IMR-90 (cell line): ENCODE data around the gene AUTS2. TPM values are rescaled to one million over a fixed set of nuclear protein-coding genes. Genes with fewer than 3 reads are reported as not detected.

Experiments used
- ATAC-seq: fragments of 200-7000 bp; cut with Tn5 transposase; 2 replicates; pipeline ENCODE4 v1.9.1; 2020; ENCODE audit warnings: low read depth, mild to moderate bottlenecking, moderate library complexity
- BruUV-seq: library from RNA; stranded (reverse); fragments of 400-500 nt; replicated peaks from 2 replicates; lab custom pipeline; 2021; lab: Mats Ljungman, UMichigan
- CTCF ChIA-PET: fragments of 300-600 bp; formaldehyde crosslinking; extraction: SDS; loops from one replicate; lab custom pipeline; 2021; ENCODE audit warnings: antibody characterized with exemption; lab: Yijun Ruan, JAX
- POLR2A ChIA-PET: fragments of 300-600 bp; sonication (Branson Sonifier 250); formaldehyde crosslinking; loops from one replicate; lab custom pipeline; 2022; ENCODE audit warnings: antibody characterized with exemption; ENCODE audit not compliant: unreplicated experiment; lab: Charles Lee
- DNase-seq: peaks from one replicate; pipeline ENCODE4 v3.0.0; 2013
- H2AFZ ChIP-seq: replicated peaks from 2 replicates; pipeline ENCODE3; 2013; ENCODE audit warnings: low read length, mild to moderate bottlenecking; ENCODE audit not compliant: poor library complexity
- H2AK5ac ChIP-seq: 2 replicates; pipeline ENCODE4 v1.6.1; 2013; ENCODE audit warnings: low read depth, low read length, inconsistent platforms
- H2AK9ac ChIP-seq: replicated peaks from 2 replicates; pipeline ENCODE3; 2013; ENCODE audit warnings: mild to moderate bottlenecking, low read depth, low read length, moderate library complexity; ENCODE audit not compliant: poor library complexity
- H2BK120ac ChIP-seq: 2 replicates; pipeline ENCODE4 v1.6.1; 2013; ENCODE audit warnings: low read depth, low read length, inconsistent platforms
- H2BK15ac ChIP-seq: 3 replicates; pipeline ENCODE4 v1.6.1; 2013; ENCODE audit warnings: low read depth, low read length, inconsistent platforms
- H2BK20ac ChIP-seq: 2 replicates; pipeline ENCODE4 v1.6.1; 2013; ENCODE audit warnings: low read depth, mild to moderate bottlenecking, inconsistent platforms, low read length, moderate library complexity
- H2BK5ac ChIP-seq: 2 replicates; pipeline ENCODE4 v1.6.1; 2013; ENCODE audit warnings: mild to moderate bottlenecking, low read depth, low read length, inconsistent platforms; ENCODE audit not compliant: poor library complexity, severe bottlenecking
- H3K14ac ChIP-seq: replicated peaks from 2 replicates; pipeline ENCODE4 v1.6.1; 2013; ENCODE audit warnings: low read depth, low read length, inconsistent platforms
- H3K18ac ChIP-seq: 2 replicates; pipeline ENCODE4 v1.6.1; 2013; ENCODE audit warnings: low read depth, low read length, control low read depth
- H3K23ac ChIP-seq: 2 replicates; pipeline ENCODE4 v1.6.1; 2013; ENCODE audit warnings: low read depth, low read length, inconsistent platforms
- H3K27ac ChIP-seq: 2 replicates; pipeline ENCODE4 v1.5.1; 2013; ENCODE audit warnings: mild to moderate bottlenecking, control low read depth, low read length; ENCODE audit not compliant: insufficient read depth
- H3K27me3 ChIP-seq: 2 replicates; pipeline ENCODE4 v1.6.1; 2013; ENCODE audit warnings: low read length; ENCODE audit not compliant: control insufficient read depth, insufficient read depth
- H3K36me3 ChIP-seq: 2 replicates; pipeline ENCODE4 v1.6.1; 2013; ENCODE audit warnings: low read length, mixed read lengths; ENCODE audit not compliant: control insufficient read depth, insufficient read depth
- H3K4ac ChIP-seq: 2 replicates; pipeline ENCODE4 v1.6.1; 2013; ENCODE audit warnings: low read depth, low read length, inconsistent platforms
- H3K4me1 ChIP-seq: 2 replicates; pipeline ENCODE4 v1.6.1; 2013; ENCODE audit warnings: low read length, mixed read lengths; ENCODE audit not compliant: control insufficient read depth, insufficient read depth
- H3K4me2 ChIP-seq: 2 replicates; pipeline ENCODE4 v1.6.1; 2013; ENCODE audit warnings: low read depth, mild to moderate bottlenecking, control low read depth, low read length, moderate library complexity
- H3K4me3 ChIP-seq: 2 replicates; pipeline ENCODE4 v1.5.1; 2013; ENCODE audit warnings: low read depth, mild to moderate bottlenecking, control low read depth, low read length, moderate library complexity; ENCODE audit not compliant: insufficient read depth
- H3K56ac ChIP-seq: 2 replicates; pipeline ENCODE4 v1.6.1; 2013; ENCODE audit warnings: low read length, inconsistent platforms; ENCODE audit not compliant: insufficient read depth; ENCODE audit errors: extremely low read depth
- H3K79me1 ChIP-seq, 2 experiments: 2 replicates each; pipeline ENCODE4 v1.6.1; 2013; ENCODE audit warnings: low read length in 2 of 2, inconsistent platforms in 1 of 2, low read depth in 1 of 2
- H3K9ac ChIP-seq: 2 replicates; pipeline ENCODE4 v1.6.1; 2013; ENCODE audit warnings: low read depth, low read length, control low read depth
- H3K9me1 ChIP-seq: 2 replicates; pipeline ENCODE4 v1.6.1; 2013; ENCODE audit warnings: low read length, inconsistent platforms; ENCODE audit not compliant: insufficient read depth
- H3K9me3 ChIP-seq: 2 replicates; pipeline ENCODE4 v1.6.1; 2013; ENCODE audit warnings: low read length; ENCODE audit not compliant: control insufficient read depth, insufficient read depth
- H4K20me1 ChIP-seq: 2 replicates; pipeline ENCODE4 v1.6.1; 2013; ENCODE audit warnings: low read length, inconsistent platforms; ENCODE audit not compliant: insufficient read depth
- H4K5ac ChIP-seq: 2 replicates; pipeline ENCODE4 v1.6.1; 2013; ENCODE audit warnings: mild to moderate bottlenecking, low read depth, low read length, control low read depth
- H4K8ac ChIP-seq, 2 experiments: 2 replicates each; pipeline ENCODE4 v1.6.1; 2013; ENCODE audit warnings: low read depth in 2 of 2, low read length in 2 of 2, control low read depth in 1 of 2, inconsistent platforms in 1 of 2
- H4K91ac ChIP-seq: 2 replicates; pipeline ENCODE4 v1.6.1; 2013; ENCODE audit warnings: low read depth, low read length, inconsistent platforms; ENCODE audit not compliant: insufficient read depth
- BHLHE40 ChIP-seq: fragments of 150-350 bp; IDR thresholded peaks from 2 replicates; pipeline ENCODE4 v1.6.1; 2016; ENCODE audit warnings: mild to moderate bottlenecking, low read depth, low read length
- CEBPB ChIP-seq: IDR thresholded peaks from 2 replicates; pipeline ENCODE4 v1.6.1; 2012; ENCODE audit warnings: low read depth, low read length, improper control_type of control experiment
- CHD1 ChIP-seq: IDR thresholded peaks from 2 replicates; pipeline ENCODE4 v1.6.1; 2012; ENCODE audit warnings: low read depth, low read length, improper control_type of control experiment
- CTCF ChIP-seq: conservative IDR thresholded peaks from 2 replicates; pipeline ENCODE4 v1.5.1; 2012; ENCODE audit warnings: mild to moderate bottlenecking, low read depth, low read length, improper control_type of control experiment
- ELK1 ChIP-seq: fragments of 150-350 bp; IDR thresholded peaks from 2 replicates; pipeline ENCODE4 v1.6.1; 2016; ENCODE audit warnings: low read depth, mild to moderate bottlenecking, low read length, moderate library complexity, borderline replicate concordance
- FOS ChIP-seq: fragments of 150-350 bp; IDR thresholded peaks from 2 replicates; pipeline ENCODE4 v1.6.1; 2016; ENCODE audit warnings: low read depth, low read length
- MAFK ChIP-seq: IDR thresholded peaks from 2 replicates; pipeline ENCODE4 v1.6.1; 2012; ENCODE audit warnings: low read depth, low read length, improper control_type of control experiment
- MAZ ChIP-seq: IDR thresholded peaks from 2 replicates; pipeline ENCODE4 v1.6.1; 2012; ENCODE audit warnings: low read depth, mild to moderate bottlenecking, low read length, improper control_type of control experiment, moderate library complexity, borderline replicate concordance
- MXI1 ChIP-seq: IDR thresholded peaks from 2 replicates; pipeline ENCODE4 v1.6.1; 2012; ENCODE audit warnings: low read depth, mild to moderate bottlenecking, low read length, moderate library complexity, borderline replicate concordance
- NFE2L2 ChIP-seq: fragments of 150-350 bp; IDR thresholded peaks from 2 replicates; pipeline ENCODE4 v1.6.1; 2016; ENCODE audit warnings: low read depth, mild to moderate bottlenecking, low read length
- POLR2A ChIP-seq: IDR thresholded peaks from 2 replicates; pipeline ENCODE4 v1.6.1; 2012; ENCODE audit warnings: mild to moderate bottlenecking, low read depth, low read length
- RAD21 ChIP-seq: IDR thresholded peaks from 2 replicates; pipeline ENCODE4 v1.6.1; 2012; ENCODE audit warnings: low read length, improper control_type of control experiment
- RCOR1 ChIP-seq: IDR thresholded peaks from 2 replicates; pipeline ENCODE4 v1.6.1; 2012; ENCODE audit warnings: mild to moderate bottlenecking, low read length, improper control_type of control experiment; ENCODE audit not compliant: insufficient replicate concordance
- RFX5 ChIP-seq: IDR thresholded peaks from 2 replicates; pipeline ENCODE4 v1.8.0; 2012; ENCODE audit warnings: low read depth, mild to moderate bottlenecking, low read length, moderate library complexity
- SMC3 ChIP-seq: fragments of 150-350 bp; IDR thresholded peaks from 2 replicates; pipeline ENCODE4 v1.6.1; 2016; ENCODE audit warnings: low read depth, mild to moderate bottlenecking, antibody characterized with exemption, low read length, moderate library complexity
- USF2 ChIP-seq: fragments of 150-350 bp; IDR thresholded peaks from 2 replicates; pipeline ENCODE4 v1.6.1; 2017; ENCODE audit warnings: mild to moderate bottlenecking, antibody characterized with exemption, low read length, low read depth
- WGBS, 2 experiments: methylation state at CpG; one replicate each; pipeline versions ENCODE4 v1.1.5 to v1.1.7; 2013; ENCODE audit warnings: missing lambda C conversion rate in 2 of 2; ENCODE audit not compliant: insufficient read length in 1 of 2; ENCODE audit errors: extremely low coverage in 2 of 2; 5-methylcytosine and 5-hydroxymethylcytosine counted together
- dilution Hi-C: fragments of 300-500 bp; cut with HindIII; formaldehyde crosslinking; loops from one replicate; pipeline ENCODE4 v1.14.3; 2018; ENCODE audit warnings: low sequenced_read_pairs; ENCODE audit not compliant: unreplicated experiment
- in situ Hi-C: fragments of 300-500 bp; cut with MboI; formaldehyde crosslinking; loops from 3 replicates; pipeline ENCODE4 v1.14.3; 2019; ENCODE audit warnings: low sequenced_read_pairs, inconsistent platforms, mixed read lengths
- intact Hi-C: fragments of 100-400 bp; cut with micrococcal nuclease; formaldehyde crosslinking; loops from 2 replicates; pipeline ENCODE4 v1.10.0; 2022
- polyA plus RNA-seq, 3 experiments: library from polyadenylated mRNA; depleted of rRNA; stranded (reverse); fragments of >200 nt; gene quantifications; 2 replicates each; pipeline ENCODE4 v1.2.3, GENCODE V29; 2012; ENCODE audit warnings: low replicate concordance in 1 of 3
- total RNA-seq: library from RNA; depleted of rRNA; stranded (reverse); fragments of >200 nt; gene quantifications from 2 replicates; pipeline ENCODE4 v1.2.3, GENCODE V29; 2012

AUTS2 gene
- total and polyA plus RNA-seq, 2 of the 4 experiments (the other 2 are of a cell fraction) = 0.90 to 3.0 TPM

GRCh38 chr7:70654146-70654545 lies 1055.9 kb downstream of the AUTS2 start:
- no peak overlapping the region for H4K91ac ChIP-seq
- no peak overlapping the region for H3K9ac ChIP-seq
- no peaks in the 10 kb centered on the region for H3K36me3 ChIP-seq
- H2AK5ac ChIP-seq = no peak overlapping the region
- ChIA-PET POLR2A (no interaction called here), CTCF (no interaction called here)
- no peaks in the 10 kb centered on the region for H3K9me3 ChIP-seq
- no peak overlapping the region for H2BK20ac ChIP-seq
- no peak overlapping the region for H3K27ac ChIP-seq
- no peak overlapping the region for H3K23ac ChIP-seq
- dilution Hi-C loops = no loop called here
- H4K20me1 ChIP-seq = no peaks in the 10 kb centered on the region
- TF ChIP-seq NFE2L2 (no peak), RCOR1 (no peak), MAFK (no peak), SMC3 (no peak), USF2 (no peak), RAD21 (no peak), CEBPB (no peak), BHLHE40 (no peak), MAZ (no peak), RFX5 (no peak), POLR2A (no peak), FOS (no peak), CTCF (no peak), CHD1 (no peak), MXI1 (no peak), ELK1 (no peak)
- no peak for DNase-seq
- no CpG with 5 or more reads among the region's 3 CpGs for WGBS, 2 experiments
- ATAC-seq = no peak
- no peaks in the 10 kb centered on the region for H3K79me1 ChIP-seq
- H2AFZ ChIP-seq = no peak overlapping the region
- no peak overlapping the region for H4K8ac ChIP-seq
- no peak overlapping the region for H2BK120ac ChIP-seq
- in situ Hi-C loops = no loop called here
- H3K18ac ChIP-seq = no peak overlapping the region
- no peak overlapping the region for H2AK9ac ChIP-seq
- no TSS peak for BruUV-seq
- no peak overlapping the region for H2BK15ac ChIP-seq
- H3K4me3 ChIP-seq = no peak overlapping the region
- intact Hi-C loops = no loop called here
- H3K4me2 ChIP-seq = no peak overlapping the region
- H3K9me1 ChIP-seq = no peaks in the 10 kb centered on the region
- no peak overlapping the region for H4K5ac ChIP-seq
- no peak overlapping the region for H3K4ac ChIP-seq
- no peak overlapping the region for H3K14ac ChIP-seq
- H3K4me1 ChIP-seq = no peaks in the 10 kb centered on the region
- H3K56ac ChIP-seq = no peak overlapping the region
- H2BK5ac ChIP-seq = no peak overlapping the region
- H3K27me3 ChIP-seq = no peaks in the 10 kb centered on the region
